ENCODE measurements around the gene COL5A1.
A peak's percentile ranks its signal among the peaks of the same experiment; 100 is the strongest.

The COL5A1 gene

GRCh38 chr9:134607971-134608370, 33.6 kb upstream of the COL5A1 start:
- no peak for DNase-seq

DNA sequence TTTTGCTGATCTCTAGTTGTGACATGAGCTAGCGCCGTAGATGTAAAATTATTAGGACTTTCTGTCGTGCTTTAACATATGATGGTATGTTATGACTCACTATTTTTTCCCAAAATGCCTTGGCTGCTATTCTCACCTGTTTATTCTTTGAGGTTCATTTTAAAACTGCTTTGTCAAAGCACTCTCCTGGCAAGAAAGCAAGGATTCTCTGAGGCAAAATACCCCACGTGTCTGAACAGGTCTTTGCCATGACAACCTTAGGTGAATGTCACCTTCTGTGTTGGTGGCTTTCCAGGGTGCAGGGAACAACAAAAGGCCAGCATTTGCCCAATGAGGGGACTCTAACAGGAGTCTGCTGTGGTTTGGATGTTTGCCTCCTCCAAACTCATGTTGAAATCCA, 30.6 kb upstream of the COL5A1 start:
- DNase-seq, result no peak

DNA sequence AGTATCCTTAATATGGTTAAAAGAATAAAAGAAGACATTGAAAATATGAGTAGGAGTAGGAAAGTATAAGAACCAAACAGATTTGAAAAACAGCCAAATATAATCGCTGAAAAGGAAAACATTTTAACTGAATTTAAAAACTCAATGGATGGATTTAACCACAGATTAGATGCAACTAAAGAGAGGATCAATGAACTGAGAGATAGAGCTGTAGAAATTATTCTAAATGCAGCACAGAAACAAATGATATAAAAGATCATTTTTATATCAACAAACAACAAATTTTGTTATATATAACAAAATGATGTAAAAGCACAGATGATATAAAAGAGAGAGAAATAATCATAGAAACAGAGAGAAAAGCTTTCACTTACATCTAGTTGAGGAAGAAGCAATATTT, 29.3 kb upstream of the COL5A1 start:
- no peak for DNase-seq

DNA sequence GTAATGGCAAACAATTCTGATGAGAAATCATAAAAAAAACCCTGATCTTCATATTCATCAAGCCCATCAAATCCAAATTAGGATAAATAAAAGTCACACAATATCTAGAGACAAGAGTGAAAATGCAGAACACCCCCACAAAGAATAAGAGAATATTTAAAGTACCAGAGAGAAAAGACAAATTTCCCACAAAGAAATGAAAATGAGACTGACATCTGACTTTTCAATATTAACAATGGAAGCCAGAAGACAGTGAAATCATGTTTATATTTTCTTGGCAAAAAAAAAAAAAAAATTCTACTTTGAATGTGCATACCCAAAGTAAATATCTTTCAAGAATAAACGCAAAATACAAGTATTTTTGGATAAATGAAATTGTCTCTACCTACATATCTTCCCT, 28.9 kb upstream of the COL5A1 start:
- DNase-seq, result no peak

GRCh38 chr9:134614256-134614655, 27.3 kb upstream of the COL5A1 start:
- DNase-seq, result no peak

- DNase-seq, result no peak
These were observed 25.3 kb upstream of the COL5A1 start for GRCh38 chr9:134616341-134616740.

- DNase-seq, result no peak
These were observed 24.4 kb upstream of the COL5A1 start for GRCh38 chr9:134617246-134617645.

DNA sequence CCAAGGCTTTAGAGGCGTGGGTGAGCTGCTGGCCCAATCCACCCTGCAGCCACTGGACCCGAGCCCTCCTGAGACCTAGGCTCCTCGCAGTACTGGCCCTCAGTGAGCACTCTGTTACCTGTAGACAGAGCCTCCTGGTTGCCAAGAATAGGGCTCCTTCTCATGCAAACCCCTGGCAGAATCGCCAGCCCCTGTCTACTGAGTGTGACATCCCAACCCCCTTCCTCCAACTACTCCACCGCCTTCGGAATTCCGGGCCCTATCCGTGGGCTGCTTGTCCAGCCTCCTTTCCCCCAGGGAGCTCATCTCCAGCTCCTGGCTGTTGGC, 23.8 kb upstream of the COL5A1 start:
- DNase-seq, result no peak

GRCh38 chr9:134618163-134618832, 23.3 kb upstream of the COL5A1 start:
- no peak for DNase-seq

DNA sequence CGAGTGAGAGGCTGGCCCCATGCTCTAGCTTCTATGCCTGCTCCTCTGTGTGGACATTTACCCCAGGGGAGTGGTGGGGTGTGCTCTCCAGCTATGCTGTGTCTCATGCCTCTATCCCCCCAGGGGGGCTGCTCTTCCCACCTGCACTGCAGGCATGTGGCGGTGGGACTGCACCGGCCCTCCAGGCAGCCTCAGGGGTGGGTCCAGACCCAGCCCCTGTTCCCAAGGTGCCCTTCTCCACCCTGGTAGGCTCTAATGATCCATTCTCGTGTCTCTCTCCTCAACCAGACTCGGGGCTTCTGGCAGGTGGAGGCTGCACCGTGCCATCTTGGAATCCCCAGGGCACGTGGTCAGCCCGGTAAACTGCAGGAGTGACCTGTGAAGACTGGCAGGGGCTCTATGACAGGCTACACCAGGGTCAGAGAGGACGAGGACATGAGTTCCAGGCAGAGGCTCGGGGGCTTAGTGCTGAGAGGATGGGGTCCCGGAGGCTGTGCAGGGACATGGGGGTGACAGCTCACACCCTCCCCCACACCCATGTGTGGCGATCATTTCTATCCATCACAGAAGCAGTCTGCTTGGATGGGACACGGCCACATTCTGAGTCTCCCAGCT, 22.7 kb upstream of the COL5A1 start:
- DNase-seq, result no peak

- DNase-seq, result no peak
These were observed 22.1 kb upstream of the COL5A1 start for GRCh38 chr9:134619448-134619982.

- no peak for DNase-seq
These were observed 21.5 kb upstream of the COL5A1 start for GRCh38 chr9:134619983-134620661.

DNA sequence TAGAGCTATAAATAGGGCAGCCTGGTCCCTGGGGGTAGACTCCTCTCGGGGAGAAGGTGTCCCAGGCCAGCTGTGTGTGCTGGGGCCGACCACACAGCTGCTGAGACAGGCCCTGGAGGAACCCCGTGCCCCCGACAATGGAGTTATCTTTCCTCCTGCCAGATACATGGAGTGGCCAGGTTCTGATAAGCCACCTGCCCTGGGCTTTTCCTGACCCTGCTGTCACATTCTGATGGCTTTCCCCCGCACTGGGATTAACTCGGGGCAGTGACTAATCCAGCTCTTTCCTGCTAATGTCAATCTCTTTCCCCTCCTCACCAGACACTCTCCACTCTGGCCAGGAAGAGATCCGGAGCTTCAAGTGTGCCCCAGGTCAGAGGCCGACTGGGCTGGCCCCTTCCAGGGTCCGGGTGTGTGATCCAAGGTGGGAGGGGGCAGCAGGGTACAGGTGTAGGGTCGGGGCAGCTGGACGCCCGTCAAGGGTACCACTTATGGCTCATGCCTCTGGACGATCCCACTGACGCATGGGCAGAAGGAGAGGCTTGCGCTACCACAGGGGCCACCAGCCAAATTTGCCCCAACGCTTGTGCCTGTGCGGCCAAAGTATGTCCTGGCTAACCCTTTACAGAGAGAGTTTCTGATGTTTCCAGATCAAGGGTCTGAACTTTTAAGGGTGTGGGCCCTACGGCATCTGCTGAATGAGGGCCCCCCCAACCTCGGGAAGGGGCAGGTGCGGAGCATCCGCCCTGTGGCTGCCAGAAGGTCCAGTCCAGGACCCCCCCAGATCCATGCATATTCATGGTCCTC, 20.6 kb upstream of the COL5A1 start:
- DNase-seq, result no peak

- no peak for DNase-seq
These were observed 20.0 kb upstream of the COL5A1 start for GRCh38 chr9:134621558-134622110.

- DNase-seq, result no peak
These were observed 18.7 kb upstream of the COL5A1 start for GRCh38 chr9:134622896-134623257.

DNA sequence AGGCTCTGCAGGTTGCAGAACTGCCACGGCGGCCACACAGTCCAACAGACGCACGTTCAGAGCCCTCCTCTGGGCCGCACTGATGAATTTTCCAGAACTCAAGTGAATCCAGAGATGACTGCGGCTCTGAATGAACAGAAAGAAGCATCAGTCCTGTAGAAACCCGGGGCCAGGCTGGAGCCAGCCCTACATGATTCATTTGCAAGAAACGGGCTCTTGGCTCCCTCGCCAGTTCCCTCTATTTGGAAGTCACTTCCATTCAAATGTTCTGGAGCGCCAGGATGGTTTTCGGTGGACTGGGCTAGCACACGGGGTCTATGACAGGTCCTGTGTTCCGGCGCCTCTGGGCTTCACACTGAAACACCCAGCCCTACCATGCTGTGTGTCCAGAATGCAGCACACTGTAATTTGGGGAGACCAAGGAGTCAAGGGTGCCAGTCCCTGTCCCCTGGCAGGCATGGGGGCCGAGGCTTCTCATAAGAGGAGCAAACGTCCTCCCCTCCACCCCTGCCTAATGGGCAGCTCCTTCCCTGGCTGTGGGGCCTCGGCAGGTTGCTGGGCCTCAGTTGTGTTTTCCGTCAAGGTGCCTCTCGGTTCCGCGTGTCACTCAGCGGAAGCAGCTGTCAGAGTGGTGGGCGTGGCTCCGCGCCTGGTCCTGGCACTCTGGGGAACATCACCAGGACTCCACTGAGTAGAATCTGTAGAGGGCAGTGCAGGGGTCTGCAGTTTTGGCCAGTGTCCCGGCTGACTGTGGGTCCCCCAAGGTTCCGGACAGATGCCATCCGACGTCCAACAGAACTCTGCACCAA, 18.1 kb upstream of the COL5A1 start:
- DNase-seq, result no peak

DNA sequence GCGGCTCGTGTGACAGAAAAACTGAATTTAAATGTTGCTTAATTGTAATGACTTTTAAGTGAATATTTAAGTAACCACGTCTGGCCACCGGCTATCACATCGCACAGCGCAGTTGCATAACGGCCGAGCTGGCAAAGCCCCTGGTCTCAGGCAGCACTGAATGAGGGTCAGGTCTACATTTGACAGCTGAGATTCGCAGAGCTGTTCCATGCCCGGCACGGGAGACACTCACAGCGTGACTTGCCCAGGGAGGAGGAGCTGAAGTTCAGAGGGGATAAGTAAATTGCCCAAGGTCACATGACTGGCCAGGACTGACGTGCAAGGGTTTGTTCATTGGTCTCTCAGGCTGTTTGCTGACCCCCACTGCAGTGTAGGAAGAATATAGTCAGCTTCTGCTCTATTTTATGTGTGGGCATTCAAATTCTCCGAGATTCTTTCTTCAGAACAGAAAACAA, 17.4 kb upstream of the COL5A1 start:
- DNase-seq, result no peak

GRCh38 chr9:134624621-134625181, 16.9 kb upstream of the COL5A1 start:
- DNase-seq, result peak; percentile 85

GRCh38 chr9:134625361-134626068, 16.1 kb upstream of the COL5A1 start:
- DNase-seq, result no peak

DNA sequence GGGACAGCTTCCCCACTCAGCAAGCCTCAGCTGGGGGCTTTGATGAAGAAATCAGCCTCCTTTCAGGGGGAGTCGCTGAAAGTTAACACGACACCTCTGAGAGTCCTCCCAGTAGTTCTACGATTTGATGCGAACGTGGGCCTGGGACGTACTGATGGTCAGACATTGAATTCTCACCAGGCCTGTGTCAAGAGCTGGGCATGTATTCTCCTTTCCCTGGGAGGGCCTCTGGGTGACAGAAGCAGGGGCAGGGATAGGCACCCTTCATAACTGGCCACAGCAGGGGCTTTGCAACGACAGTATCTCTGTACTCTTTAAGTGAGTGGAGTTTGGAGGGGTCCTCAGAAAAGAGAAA, 15.6 kb upstream of the COL5A1 start:
- DNase-seq, result no peak
